NCI-H226 (cell line): Measurements from ENCODE around the gene PPP1R3F.

ENCODE experiments used
- DNase-seq: peaks from one replicate; pipeline ENCODE4 v3.0.0-alpha.2; 2015

PPP1R3F gene

DNA sequence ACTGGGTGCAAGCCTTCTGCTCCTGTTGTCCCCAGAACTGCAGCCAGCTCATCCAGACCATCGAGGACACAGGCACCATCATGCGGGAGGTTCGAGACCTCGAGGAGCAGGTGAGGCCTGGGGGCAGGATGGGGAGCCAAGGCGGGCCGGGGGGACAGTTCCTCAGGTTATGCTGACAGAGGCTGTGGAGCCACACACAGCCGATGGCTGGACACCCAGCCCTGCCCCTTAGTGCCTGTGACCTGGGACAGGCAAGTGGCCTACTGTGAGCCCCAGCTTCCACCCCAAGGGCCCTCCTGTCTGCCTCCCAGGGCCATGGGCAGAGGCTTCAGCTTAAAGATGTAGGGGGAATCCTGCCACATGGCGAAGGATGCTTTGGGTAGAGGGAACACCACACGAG is 20.0 kb upstream of the PPP1R3F start:
- DNase-seq, result no peak

DNA sequence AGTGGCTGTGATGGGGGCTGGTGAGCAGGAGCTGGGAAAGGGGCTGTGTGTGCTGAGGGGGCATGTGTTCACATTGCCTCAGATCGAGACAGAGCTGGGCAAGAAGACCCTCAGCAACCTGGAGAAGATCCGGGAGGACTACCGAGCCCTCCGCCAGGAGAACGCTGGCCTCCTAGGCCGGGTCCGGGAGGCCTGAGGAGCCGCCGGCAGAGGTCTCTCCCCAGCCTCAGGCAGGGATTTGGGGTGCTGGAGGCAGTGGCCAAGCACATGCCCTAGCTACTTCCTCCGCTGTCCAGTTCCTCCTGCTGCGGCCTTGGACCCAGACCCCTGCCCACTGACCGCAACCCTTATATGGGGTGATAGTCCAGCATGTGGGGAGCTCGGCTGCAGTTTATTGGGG is 19.5 kb upstream of the PPP1R3F start:
- DNase-seq, result no peak

DNA sequence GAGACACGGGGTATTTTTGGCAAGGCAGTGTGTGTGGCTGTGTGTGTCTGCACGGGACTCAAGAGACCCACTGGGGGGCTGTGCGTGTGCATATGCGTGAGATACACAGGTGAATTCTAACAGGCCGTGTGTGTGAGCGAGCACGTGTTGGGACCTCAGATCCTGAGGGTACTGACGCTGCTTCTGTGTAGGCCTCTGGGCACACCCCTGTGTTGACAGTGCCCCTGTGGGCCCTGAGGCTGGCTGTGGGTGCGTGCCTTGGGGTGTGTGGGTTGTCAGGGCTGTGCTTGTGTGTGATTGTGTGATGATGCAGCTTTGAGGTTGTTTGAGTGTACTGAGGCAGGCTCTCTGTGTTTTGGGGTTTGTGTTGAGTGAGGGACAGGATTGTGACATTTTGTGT is 19.0 kb upstream of the PPP1R3F start:
- no peak for DNase-seq

DNA sequence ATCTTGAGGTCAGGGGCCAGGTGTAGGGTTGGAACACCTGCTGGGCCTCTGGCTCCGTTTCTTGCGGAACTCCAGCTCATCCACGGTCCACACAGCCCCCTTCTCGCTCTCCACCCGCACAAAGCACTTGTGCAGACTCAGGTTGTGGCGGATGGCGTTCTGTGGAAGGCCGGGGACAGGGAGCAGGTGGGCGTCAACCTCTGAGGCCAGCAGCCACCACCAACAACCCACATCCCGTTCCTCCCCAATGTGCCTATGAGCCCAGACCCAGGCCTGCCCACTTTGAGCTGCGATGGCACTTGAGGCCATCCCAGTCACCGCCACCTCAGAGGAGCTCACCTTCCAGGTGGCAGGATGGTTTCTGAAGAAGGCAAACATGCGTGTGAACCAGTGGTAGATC is 18.3 kb upstream of the PPP1R3F start:
- no peak for DNase-seq

DNA sequence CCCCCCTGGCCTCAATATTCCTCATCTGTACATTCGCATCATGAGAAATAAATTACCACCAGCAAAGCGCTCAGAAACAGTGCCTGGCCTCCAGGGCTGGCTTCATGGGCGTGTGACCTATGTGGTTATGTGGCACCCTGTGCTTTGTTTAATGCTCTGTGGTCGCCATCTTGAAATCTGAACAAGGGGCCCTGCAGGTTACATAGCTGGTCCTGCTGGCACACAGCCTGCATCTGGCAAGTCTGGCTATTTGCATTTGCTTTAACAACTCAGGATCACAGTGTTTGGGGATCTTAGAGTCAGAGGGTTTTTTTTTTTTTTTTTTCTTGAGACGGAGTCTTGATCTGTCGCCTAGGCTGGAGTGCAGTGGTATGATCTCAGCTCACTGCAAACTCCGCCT is 15.0 kb upstream of the PPP1R3F start:
- no peak for DNase-seq

DNA sequence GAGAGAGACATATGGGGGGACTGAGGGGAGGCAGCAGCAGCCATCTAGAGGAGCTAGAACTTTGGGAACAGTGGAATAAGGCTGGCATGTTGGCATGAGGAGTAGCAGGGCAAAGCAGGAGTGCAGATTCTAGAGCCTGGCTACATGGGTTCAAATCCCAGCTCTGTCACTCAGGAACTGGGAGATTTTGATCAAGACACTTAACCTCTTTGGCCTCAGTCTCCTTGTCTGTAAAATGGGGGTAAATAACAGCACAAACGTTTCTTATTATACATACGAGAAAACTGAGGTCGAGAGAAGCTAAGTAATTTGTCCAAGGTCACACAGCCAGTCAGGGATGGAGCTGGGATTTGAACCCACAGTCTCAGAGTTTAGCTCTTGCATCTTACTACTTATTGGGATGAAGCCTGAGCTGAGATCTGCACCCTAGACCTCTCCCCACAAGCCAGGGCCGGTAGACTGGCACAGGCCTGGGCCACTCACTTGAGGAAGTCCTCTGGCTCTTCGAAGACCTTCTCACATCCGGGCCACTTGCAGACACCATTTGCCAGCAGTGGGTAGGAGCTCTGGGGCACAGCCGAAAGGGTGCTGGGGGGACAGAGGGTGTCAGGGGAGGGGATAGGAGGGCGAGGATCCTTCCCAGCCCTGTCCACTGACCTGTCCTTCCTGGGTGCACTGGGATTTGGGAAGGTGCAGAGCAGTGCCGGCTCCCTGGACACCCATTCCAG is 13.2 kb upstream of the PPP1R3F start:
- no peak for DNase-seq

DNA sequence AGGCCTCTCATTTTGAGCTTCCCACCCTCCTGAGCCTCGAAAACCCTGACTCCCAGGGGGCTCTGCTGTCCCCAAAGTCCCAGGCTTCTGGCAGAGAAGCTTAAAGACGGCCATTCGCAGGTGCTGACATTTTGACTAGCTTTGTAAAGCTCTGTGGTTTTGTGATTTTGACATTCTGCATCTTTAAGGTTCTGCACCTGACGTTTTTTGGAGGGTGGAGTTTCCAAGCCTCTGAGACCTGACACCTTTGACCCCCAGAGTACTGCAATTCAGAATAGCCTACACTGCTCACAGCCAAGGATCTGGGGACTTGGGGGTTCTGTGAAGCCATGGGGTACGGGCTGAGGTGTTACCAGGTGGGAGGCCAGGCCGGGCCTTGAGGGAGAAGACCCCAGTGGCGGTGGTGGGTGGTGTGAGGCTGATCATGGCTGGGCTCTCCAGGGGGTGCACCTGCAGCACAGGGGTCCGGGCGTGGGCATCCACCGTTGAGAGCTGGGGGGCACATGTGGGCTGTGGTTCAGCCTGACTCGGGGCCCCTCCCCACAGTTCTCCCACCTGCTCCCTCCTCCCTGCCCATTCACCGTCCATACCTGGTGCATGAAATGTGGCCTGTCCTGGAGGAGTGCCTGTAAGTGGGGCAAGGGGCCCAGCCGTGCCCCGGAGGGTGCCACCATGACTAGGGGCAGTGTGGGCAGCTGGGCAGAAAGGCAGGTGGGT is 12.4 kb upstream of the PPP1R3F start:
- DNase-seq, result no peak

DNA sequence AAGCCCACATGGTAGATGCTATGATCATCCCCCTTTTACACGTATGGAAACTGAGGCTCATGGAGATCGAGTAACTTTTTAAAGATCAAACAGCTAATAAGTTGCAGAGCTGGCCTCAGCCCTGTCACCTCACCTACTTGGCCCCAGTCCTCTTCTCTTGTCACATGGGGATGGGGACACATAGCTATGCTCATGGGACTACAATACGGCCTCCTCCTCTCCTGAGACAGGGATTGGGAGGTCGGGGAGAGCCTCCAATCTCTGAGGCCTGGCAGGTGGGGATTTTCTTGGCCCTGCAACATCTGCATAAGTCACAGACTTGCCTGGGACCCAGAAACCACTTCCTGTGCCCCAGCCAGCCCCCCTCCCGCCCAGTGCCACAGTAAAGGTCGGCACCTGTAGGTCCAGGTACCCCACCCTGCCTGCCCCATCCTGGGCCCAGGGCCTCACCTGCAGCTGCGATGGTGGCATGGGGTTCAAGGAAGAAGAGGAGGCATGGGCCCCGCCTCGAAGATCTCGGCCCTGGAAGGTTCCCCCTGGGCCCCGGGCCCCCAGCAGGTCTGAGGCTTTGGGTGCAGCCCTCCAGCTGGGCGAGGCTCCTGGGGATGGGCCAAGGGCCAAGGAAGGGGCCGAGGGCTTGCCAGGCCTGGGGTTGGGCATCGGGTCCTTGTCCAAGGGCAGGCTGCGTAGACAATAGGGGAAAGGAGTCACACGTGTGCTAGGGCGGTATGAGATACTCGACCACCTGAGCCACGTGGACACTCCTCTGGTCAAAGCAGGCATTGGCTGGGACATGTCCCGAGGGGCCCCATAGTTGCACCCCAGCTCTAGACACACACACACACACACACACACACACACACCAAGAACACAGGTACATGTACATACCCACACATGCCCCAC is 11.5 kb upstream of the PPP1R3F start:
- DNase-seq, result no peak

DNA sequence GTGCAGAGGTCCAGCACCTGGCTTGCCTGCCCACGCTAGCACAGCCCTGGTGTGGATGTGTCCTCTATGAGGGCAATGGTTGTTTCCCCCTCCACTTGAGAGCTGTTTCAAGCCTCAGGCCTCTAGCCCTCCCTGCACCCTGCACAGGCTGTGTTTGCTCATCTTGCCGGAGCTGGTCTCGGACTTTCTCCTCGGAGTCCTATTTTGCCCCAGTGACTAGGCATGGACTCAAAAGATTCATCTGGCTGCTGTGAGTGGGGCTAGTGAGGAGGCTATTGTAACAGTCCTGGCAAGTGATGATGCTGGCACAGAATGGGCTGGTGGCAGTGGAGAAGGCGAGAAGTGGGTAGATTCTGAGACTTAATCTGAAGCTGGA is 10.9 kb upstream of the PPP1R3F start:
- no peak for DNase-seq

DNA sequence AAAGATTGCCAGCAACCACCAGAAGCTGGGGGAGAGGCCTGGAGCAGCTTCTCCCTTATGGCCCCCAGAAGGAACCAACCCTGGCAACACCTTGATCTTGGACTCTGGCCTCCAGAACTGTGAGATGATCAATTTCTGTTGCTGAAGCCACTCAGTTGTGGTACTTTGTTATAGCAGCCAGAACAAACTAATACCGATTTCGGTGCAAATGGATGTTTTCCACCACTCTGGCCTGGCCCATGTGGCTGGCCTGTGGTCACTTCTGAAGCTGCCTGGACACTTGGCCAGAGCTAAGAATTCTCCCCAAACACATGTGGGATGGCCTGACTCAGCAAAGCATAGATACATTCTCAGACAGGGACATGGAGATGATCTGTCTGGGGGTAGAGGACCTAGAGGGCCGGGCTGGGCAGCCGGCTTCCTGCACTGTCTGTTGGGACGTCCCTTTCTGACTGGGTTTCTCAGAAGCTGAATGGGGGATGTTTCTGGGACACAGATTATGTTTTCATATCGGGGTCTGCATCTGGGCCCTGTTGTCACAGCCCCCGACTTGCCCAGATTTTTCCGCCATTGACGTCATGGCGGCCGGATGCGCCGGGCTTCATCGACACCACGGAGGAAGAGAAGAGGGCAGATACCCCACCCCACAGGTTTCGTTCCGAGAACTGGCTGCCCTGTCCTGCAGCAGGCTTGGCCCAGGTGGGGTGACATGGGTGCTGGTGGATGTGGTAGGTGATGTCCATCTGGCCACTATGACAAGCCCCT is 9.2 kb upstream of the PPP1R3F start:
- DNase-seq, result no peak

DNA sequence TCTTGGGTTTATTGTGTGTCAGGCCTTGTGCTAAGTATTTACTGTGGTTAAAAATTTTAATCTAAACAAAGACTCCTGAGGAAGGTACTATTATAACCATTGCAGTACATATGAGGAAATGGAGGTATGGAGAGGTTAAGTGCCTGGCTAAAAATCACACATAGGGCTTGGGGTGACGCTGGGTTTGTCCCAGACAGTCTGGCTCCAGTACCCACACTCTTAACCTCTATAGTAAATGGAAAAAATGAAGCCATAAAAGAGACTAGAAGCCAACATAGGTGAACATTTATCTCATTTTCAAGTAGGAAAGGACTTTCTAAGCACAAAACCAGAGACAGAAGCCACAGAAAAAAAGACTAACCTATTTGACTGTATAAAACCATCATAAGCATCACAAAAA is 7.0 kb upstream of the PPP1R3F start:
- DNase-seq, result no peak

DNA sequence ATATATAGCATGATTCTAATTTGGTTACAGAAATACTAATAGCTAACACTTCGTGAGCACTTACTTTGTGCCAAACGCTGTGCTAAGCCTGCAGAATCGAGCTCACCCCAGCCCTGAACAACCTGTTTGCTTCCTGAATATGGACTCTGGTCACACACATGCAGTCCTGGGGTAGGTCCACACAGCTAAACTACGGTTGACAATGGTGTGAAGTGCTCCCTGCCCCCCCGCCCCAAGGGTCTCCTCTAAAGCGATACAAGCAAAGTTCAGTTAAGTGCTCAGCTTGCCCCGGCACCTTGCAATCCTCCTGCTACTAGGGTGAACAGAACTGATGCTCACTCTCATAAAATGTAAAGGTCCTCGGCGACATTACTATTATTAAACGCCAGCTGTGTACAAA is 6.0 kb upstream of the PPP1R3F start:
- DNase-seq, result no peak

DNA sequence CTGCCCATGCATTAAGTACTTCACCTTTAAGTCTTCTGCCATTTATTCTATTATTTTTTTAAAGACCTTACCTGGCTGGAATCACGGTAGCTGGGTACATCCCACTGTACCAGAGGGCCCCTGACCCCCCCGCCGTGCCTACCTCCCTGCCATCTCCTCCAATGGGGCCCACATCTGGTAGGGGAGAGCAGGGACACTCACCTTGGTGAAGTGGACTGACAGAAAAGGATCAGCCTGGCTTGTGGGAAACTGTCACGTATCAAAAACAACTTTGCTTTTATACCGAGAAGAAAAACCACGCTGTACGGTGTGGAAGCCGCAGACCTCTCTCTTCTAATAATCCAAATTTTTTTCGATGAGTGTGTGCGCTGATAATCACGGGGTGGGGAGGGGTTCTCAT is 5.1 kb upstream of the PPP1R3F start, which contains the start of gene FOXP3:
FOXP3 (minus strand) TSS at position 251 of the 400 bp plus-strand sequence. CDS start 6,205 bp downstream, outside the sequence.
- DNase-seq, result no peak

DNA sequence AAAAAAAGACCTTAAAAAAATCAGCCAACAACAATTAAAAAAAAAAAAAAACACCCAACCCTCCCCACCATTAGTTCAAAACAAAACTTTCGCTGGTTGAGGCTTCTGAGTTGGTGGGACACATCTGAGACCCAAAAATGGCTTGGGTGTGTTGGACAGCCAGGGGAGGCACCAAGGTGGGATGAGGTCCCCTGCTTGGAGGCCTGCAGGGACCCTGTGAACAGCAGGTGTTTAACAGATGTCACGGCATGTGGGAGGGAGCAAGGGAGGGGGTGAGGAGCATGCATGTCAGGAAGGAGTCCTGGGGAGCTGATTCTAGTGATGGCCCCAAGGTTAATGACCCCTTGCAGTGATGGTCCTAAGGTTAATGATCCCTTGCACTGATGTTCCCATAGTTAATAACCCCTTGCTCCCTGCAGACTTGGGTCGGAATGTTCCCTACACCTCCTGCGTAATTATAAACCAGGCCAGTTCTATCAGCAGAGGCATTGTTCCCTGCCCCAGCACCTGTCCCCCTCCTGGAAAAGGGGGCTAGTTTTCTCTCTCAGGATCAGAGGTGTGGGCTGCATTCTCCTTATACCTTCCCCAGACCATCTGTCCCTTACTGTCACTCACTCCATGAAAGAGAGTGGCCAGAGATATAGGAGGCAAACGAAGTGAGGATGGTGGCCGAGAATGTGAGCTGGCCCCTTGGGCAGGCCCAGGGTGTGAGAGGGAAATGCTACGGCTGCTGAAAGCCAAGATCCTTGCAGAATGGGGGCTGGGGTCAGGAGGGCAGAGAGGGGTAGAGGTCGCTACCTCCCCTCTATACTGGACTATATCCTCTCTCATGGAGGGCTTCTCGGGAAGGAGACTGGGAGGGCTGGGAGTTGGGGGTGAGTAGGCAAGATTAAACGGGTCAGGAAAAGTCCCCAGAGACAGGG is 2.8 kb upstream of the PPP1R3F start:
- no peak for DNase-seq

DNA sequence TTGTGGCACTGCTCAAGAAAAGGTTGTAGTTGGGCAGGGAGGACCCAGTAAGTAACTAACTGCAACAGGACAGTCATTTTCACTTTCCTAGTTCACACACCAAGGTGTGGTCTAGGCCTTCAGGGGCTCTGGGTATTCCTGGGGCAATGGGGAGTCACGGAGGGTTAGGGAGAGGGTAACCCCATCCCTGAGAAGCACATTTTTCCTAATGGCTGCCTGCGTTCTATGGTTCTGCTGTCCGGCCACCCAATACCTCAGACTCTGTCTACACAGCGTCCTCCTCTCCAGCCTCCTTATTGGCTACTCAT is 937 bp upstream of the PPP1R3F start:
- DNase-seq, result no peak

DNA sequence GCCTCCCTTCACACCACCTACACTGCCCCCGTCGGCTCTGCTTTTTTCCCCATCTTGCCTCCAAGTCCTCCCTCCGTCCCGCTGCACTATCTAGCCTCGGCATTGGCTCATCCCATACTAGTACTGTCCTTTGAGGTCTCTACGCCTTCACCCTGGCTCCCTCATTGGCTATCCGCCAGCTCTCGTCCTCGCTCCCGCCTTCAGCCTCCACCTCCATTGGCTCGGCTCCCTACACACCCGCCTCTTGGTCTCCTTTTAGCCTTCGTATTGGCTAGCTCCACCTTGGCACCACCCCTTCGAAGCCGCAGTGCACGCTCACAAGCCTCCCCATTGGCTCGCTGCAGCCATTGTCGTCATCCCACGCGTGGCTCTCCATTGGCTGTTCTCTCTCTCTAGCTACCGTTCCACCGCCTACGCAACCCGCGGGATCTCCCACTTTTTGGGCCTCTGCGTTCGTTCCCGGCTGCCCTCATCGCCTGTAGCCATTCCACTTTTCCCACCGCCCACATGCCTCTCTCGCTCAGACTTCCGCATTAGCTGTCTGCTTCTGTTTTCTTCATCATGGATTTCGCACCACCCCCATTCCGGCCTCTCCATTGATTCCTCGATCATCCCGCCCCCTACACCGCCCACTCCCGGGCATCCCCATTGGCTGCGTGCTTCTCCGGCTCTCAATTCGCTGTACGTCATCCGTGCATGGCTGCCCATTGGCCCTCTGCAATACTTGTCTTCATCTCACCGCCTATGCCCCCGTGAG is 405 bp upstream of the PPP1R3F start:
- DNase-seq, result peak; percentile 94

DNA sequence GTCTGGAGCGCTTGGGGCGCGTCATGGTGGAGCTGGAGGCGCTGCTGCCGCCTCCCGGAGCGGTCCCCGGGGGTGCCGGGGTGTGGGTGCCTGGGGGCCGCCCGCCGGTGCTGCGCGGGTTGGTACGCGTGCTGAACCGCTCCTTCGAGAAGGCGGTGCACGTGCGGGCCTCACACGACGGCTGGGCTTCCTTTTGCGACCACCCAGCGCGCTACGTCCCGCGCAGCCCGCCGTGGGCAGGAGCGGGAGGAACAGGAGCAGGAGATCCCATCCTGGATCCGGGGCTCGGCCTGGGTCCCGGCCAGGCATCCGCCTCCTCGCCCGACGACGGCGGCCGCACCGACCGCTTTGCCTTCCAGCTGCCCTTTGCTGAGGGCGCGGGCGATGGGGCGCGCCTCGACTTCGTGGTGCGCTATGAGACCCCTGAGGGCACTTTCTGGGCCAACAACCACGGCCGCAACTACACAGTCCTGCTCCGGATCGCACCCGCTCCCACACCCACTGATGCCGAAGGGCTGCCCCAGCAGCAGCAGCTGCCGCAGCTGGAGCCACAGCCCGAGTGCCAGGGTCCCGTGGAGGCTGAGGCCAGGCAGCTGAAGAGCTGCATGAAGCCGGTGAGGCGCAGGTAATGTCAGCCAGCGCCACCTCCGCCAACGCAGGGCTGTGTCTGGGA is 792 bp downstream of the PPP1R3F start:
- no peak for DNase-seq

DNA sequence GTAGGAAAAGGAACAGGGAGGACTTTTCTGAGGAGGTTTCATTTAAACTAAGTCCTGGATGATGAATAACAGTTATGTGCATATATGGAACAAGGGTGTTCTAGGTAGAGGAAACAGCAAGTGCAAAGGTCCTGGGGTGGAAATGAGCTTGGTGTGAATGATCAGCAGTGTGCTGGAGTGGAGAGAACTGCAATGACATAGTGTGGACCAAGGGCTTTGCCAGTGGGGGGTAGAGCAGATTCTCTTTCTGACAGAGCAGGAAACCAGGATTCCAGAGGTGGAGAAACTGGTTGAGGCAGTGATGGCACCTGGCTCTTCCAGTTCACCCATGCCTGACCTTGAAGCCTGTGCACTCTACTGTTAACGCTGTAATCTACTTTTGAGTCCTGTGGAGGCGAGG is 1.7 kb downstream of the PPP1R3F start:
- DNase-seq, result no peak

DNA sequence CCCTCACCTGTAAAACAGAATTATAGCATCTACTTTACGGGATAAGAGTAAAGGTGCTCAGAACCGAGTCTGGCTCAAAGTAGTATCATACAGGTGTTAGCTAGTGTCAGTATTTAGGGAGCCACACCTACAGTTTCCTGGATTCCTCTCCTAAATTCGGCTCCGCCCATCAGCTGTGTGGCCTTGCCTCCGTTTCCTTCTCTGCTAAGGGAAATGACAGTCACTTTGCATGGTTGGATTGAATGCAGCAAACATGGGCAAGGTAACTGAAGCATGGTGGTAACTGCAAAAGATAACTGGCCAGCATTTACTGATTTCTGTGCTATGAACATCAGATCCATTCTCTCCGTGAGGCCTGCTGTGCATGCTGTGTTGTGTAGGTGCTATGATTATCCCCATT is 2.8 kb downstream of the PPP1R3F start:
- no peak for DNase-seq

DNA sequence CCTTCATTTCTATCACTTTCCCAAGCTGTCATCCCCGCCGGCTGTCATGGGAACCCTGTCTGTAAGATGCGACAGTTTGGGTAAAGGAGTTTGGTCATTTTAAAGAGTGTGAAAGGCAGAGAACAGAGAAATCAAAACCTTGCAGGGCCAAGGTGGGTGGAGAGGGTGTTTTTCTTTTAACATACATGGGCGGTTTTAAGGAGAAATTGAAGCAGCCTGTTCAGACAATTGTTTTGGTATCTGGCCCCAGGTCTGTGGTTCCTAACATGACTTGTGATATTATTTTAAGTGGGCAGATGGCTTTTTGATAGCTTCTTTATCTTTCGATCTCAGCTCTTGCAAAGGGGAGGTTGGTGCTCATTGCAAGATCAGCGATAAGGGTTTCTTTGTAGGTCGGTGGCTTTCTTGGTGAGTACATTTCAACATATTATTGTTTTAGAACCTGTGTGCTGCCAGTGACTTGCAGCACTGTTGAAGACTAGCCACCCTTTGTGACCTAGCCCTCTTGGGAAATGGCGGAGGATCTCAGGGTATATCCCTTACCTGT is 3.7 kb downstream of the PPP1R3F start:
- DNase-seq, result no peak
